ENCODE measurements around the gene USP47.

USP47 gene

DNA sequence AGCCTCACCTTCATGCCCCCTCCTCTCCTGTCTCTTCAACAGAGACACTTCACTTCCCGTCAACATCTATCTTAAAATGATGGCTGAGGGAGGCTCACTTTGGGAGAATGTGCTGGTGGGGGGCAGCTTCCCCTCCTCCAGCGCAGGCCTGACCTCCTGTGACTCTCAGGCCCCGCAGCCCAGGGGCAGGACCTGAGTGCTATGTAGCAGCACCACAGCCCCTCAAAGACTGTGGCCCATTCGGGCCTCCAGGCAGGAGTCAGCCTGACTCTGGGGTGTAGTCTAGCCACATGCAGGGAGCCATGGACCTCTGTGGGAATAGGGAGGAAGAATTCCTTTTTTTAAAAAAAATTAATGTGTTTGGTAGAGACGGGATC is 123.0 kb downstream of the USP47 start:
- H3K36me3 ChIP-seq (ENCODE audit: low read depth): peaks cover 33% of the 10 kb centered on the region
- no peak for ATAC-seq (ENCODE audit: low read depth)
- TF ChIP-seq, protein P1, sequence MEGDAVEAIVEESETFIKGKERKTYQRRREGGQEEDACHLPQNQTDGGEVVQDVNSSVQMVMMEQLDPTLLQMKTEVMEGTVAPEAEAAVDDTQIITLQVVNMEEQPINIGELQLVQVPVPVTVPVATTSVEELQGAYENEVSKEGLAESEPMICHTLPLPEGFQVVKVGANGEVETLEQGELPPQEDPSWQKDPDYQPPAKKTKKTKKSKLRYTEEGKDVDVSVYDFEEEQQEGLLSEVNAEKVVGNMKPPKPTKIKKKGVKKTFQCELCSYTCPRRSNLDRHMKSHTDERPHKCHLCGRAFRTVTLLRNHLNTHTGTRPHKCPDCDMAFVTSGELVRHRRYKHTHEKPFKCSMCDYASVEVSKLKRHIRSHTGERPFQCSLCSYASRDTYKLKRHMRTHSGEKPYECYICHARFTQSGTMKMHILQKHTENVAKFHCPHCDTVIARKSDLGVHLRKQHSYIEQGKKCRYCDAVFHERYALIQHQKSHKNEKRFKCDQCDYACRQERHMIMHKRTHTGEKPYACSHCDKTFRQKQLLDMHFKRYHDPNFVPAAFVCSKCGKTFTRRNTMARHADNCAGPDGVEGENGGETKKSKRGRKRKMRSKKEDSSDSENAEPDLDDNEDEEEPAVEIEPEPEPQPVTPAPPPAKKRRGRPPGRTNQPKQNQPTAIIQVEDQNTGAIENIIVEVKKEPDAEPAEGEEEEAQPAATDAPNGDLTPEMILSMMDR (IDR thresholded peaks at IDR 0.05; ENCODE audit: poor library complexity, severe bottlenecking): no peak

GRCh38 chr11:11965192-11965591 is 123.4 kb downstream of the USP47 start:
- ATAC-seq (ENCODE audit: low read depth): no peak
- Histone ChIP-seq H3K4me3 (ENCODE audit: severe bottlenecking) (no peak overlapping the region), H3K9me3 (ENCODE audit: severe bottlenecking) (no peaks in the 10 kb centered on the region), H3K27me3 (ENCODE audit: insufficient read depth, poor library complexity, severe bottlenecking) (no peaks in the 10 kb centered on the region), H3K27ac (ENCODE audit: poor library complexity, severe bottlenecking) (no peak overlapping the region), H3K4me1 (ENCODE audit: insufficient read depth, poor library complexity, severe bottlenecking) (no peaks in the 10 kb centered on the region), H3K36me3 (ENCODE audit: low read depth) (peaks cover 33% of the 10 kb centered on the region)
- TF ChIP-seq, protein P1 (IDR thresholded peaks at IDR 0.05; ENCODE audit: poor library complexity, severe bottlenecking): no peak
- DNase-seq (ENCODE audit: low spot score): no peak

More for the DNA sequence above, 123.0 kb downstream of the USP47 start:
- Histone ChIP-seq H3K9me3 (ENCODE audit: severe bottlenecking) (no peaks in the 10 kb centered on the region), H3K27me3 (ENCODE audit: insufficient read depth, poor library complexity, severe bottlenecking) (no peaks in the 10 kb centered on the region), H3K4me1 (ENCODE audit: insufficient read depth, poor library complexity, severe bottlenecking) (no peaks in the 10 kb centered on the region), H3K4me3 (ENCODE audit: severe bottlenecking) (no peak overlapping the region), H3K27ac (ENCODE audit: poor library complexity, severe bottlenecking) (no peak overlapping the region)
- no peak for DNase-seq (ENCODE audit: low spot score)

DNA sequence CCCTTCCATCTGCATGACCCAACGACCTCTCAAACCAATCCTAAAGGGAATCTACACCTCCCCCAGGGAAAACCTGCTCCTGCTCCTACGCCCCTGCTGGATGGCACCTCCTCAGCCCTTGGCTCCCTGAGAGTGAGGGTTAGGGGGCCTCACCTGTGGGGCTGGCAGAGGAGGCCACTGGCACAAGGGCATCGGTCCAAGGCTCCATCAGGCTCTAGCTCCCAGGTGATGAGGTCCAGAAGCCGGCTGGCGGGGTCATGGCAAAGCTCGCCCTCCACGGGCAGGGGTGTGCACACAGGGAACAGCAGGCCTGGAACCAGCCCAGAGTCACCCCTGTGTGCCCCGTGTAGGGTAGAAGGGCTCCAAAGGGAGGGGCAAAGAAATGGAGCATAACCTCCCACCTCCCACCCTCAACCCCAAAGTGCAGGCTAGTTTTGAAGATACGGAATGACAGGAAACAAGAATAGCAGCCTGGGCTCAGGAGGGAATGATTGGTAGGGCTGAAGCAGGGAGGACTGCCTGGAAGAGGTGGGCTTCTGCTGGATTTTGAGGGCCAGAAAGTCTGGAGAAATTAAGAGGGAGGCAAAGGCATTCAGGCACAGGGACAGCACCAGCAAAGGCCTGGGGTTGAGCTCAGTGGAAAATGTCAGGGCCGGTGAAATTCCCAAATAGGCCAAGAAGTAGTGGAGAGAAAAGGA is 124.0 kb downstream of the USP47 start:
- H3K9me3 ChIP-seq (ENCODE audit: severe bottlenecking): no peaks in the 10 kb centered on the region
- no peaks in the 10 kb centered on the region for H3K4me1 ChIP-seq (ENCODE audit: insufficient read depth, poor library complexity, severe bottlenecking)
- TF ChIP-seq, protein P1 (IDR thresholded peaks at IDR 0.05; ENCODE audit: poor library complexity, severe bottlenecking): no peak
- H3K27me3 ChIP-seq (ENCODE audit: insufficient read depth, poor library complexity, severe bottlenecking): no peaks in the 10 kb centered on the region
- ATAC-seq (ENCODE audit: low read depth): no peak
- no peak overlapping the region for H3K27ac ChIP-seq (ENCODE audit: poor library complexity, severe bottlenecking)
- H3K4me3 ChIP-seq (ENCODE audit: severe bottlenecking): no peak overlapping the region
- H3K36me3 ChIP-seq (ENCODE audit: low read depth): peaks cover 33% of the 10 kb centered on the region
- no peak for DNase-seq (ENCODE audit: low spot score)

DNA sequence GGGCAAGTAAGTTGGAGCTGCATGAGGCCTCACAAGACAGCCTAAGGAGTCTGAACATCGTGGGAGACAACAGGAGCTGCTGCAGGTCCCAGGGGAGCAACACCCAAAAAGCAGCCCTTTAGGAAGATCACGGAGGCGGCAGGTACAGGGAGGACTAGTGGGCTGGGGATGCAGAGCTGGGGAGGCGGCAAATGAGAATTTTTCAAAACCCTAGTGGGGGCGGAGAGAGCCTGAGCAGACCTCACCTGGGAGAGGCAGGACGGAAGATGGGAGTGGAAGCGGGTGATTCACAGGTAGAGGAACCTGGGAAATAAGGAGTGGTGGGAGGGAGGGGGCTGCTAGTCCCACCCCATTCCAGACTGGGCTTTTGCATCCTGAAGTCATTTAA is 124.6 kb downstream of the USP47 start:
- peaks cover 35% of the 10 kb centered on the region for H3K36me3 ChIP-seq (ENCODE audit: low read depth)
- TF ChIP-seq, protein P1 (IDR thresholded peaks at IDR 0.05; ENCODE audit: poor library complexity, severe bottlenecking): no peak

More for the DNA sequence above, 124.6 kb downstream of the USP47 start:
- H3K27me3 ChIP-seq (ENCODE audit: insufficient read depth, poor library complexity, severe bottlenecking): no peaks in the 10 kb centered on the region
- H3K4me1 ChIP-seq (ENCODE audit: insufficient read depth, poor library complexity, severe bottlenecking): no peaks in the 10 kb centered on the region
- H3K9me3 ChIP-seq (ENCODE audit: severe bottlenecking): no peaks in the 10 kb centered on the region
- ATAC-seq (ENCODE audit: low read depth) (0 out of 3 replicates have a peak, but pooled peaks have one; percentile 7), DNase-seq (ENCODE audit: low spot score) (no peak)
- no peak overlapping the region for H3K27ac ChIP-seq (ENCODE audit: poor library complexity, severe bottlenecking)
- no peak overlapping the region for H3K4me3 ChIP-seq (ENCODE audit: severe bottlenecking)
